A549 (cell line): ENCODE measurements around the gene POC1B. TPM values are rescaled to one million over a fixed set of nuclear protein-coding genes. Genes with fewer than 3 reads are reported as not detected.

Experiments used
- ATAC-seq, 2 experiments: fragments of 200-7000 bp in 1 of 2; fragments of >200 bp in 1 of 2; cut with Nextera tagmentation in 1 of 2; cut with Tn5 transposase in 1 of 2; 3 replicates each; pipeline versions ENCODE4 v1.8.0 to v1.9.1; 2018 to 2020; ENCODE audit warnings: mild to moderate bottlenecking in 1 of 2, moderate library complexity in 1 of 2
- CTCF ChIA-PET: fragments of 300-600 bp; sonication (Branson Sonifier 250); formaldehyde crosslinking; extraction: SDS; loops from one replicate; lab custom pipeline; 2021; ENCODE audit warnings: antibody characterized with exemption, inconsistent platforms; lab: Yijun Ruan, JAX
- POLR2A ChIA-PET: fragments of 350-600 bp; formaldehyde crosslinking; extraction: SDS; loops from one replicate; lab custom pipeline; 2021; ENCODE audit warnings: antibody characterized with exemption, inconsistent platforms; lab: Yijun Ruan, JAX
- DNase-seq, 2 experiments: peaks; one replicate each; pipeline versions ENCODE4 v3.0.0 to v3.0.0-alpha.2; 2011 to 2016; ENCODE audit warnings: low read depth in 1 of 2, low spot score in 1 of 2
- FAIRE-seq: peaks from 2 replicates; lab custom pipeline; 2011; peaks lifted over from hg19 to GRCh38; lab: Jason Lieb, UNC
- H3K27ac ChIP-seq, 2 experiments: fragments of >200 bp; sonication (Bioruptor Twin); formaldehyde crosslinking; 3 replicates each; pipeline ENCODE4 v1.5.1; 2016 to 2017
- H3K4me1 ChIP-seq: fragments of >200 bp; sonication (Bioruptor Twin); formaldehyde crosslinking; 3 replicates; pipeline ENCODE4 v1.6.1; 2016
- H3K4me2 ChIP-seq: fragments of >200 bp; sonication (Bioruptor Twin); formaldehyde crosslinking; 3 replicates; pipeline ENCODE4 v1.6.1; 2016
- H3K4me3 ChIP-seq: fragments of >200 bp; sonication (Bioruptor Twin); formaldehyde crosslinking; 3 replicates; pipeline ENCODE4 v1.5.1; 2016
- H3K9me3 ChIP-seq: fragments of >200 bp; sonication (Bioruptor Twin); formaldehyde crosslinking; 3 replicates; pipeline ENCODE4 v1.6.1; 2016
- BCL3 ChIP-seq: fragments of >200 bp; sonication (Bioruptor Twin); formaldehyde crosslinking; IDR thresholded peaks from 3 replicates; pipeline ENCODE4 v1.6.1; 2016
- CHD2 ChIP-seq: fragments of 150-350 bp; IDR thresholded peaks from 2 replicates; pipeline ENCODE4 v1.6.1; 2014; ENCODE audit warnings: low read length; ENCODE audit not compliant: partially characterized antibody
- FOSB ChIP-seq: fragments of 250-450 bp; sonication (Bioruptor Pico); IDR thresholded peaks from 2 replicates; pipeline ENCODE4 v1.5.0; 2020; ENCODE audit warnings: mild to moderate bottlenecking, moderate library complexity
- FOSL2 ChIP-seq, 2 experiments: fragments of 450-650 bp in 1 of 2; fragments of >200 bp in 1 of 2; sonication (Bioruptor Twin) in 1 of 2; formaldehyde crosslinking; IDR thresholded peaks; 2 replicates each; pipeline versions ENCODE4 v1.5.0 to v1.6.1; 2016 to 2020; ENCODE audit warnings: mild to moderate bottlenecking in 1 of 2, moderate library complexity in 1 of 2
- FOXS1 ChIP-seq: fragments of 250-450 bp; sonication (Bioruptor Pico); IDR thresholded peaks from 2 replicates; pipeline ENCODE4 v1.5.0; 2020; ENCODE audit warnings: mild to moderate bottlenecking, moderate library complexity
- HES2 ChIP-seq: fragments of >200 bp; sonication (Bioruptor Twin); formaldehyde crosslinking; IDR thresholded peaks from 2 replicates; pipeline ENCODE4 v1.6.1; 2016
- HOXA7 ChIP-seq: fragments of 250-450 bp; sonication (Bioruptor Pico); IDR thresholded peaks from 2 replicates; pipeline ENCODE4 v1.5.0; 2020; ENCODE audit warnings: mild to moderate bottlenecking, moderate library complexity
- KDM1A ChIP-seq: fragments of 200-600 bp; sonication (generic); IDR thresholded peaks from 2 replicates; pipeline ENCODE4 v1.6.1; 2016; ENCODE audit warnings: low read depth, mild to moderate bottlenecking
- NR3C1 ChIP-seq: fragments of >200 bp; sonication (Bioruptor Twin); formaldehyde crosslinking; IDR thresholded peaks from 3 replicates; pipeline ENCODE4 v1.6.1; 2017
- PHF8 ChIP-seq: fragments of 200-600 bp; sonication (generic); IDR thresholded peaks from 2 replicates; pipeline ENCODE4 v1.6.1; 2016; ENCODE audit warnings: low read depth, mild to moderate bottlenecking, antibody characterized with exemption, moderate library complexity, borderline replicate concordance
- POLR2A ChIP-seq: IDR thresholded peaks from 2 replicates; pipeline ENCODE4 v1.6.1; 2012; ENCODE audit warnings: mild to moderate bottlenecking, low read length
- POLR2AphosphoS2 ChIP-seq: conservative IDR thresholded peaks from 2 replicates; pipeline ENCODE4 v1.6.1; 2012; ENCODE audit warnings: low read length, improper control_type of control experiment, inconsistent platforms
- RCOR1 ChIP-seq: fragments of 150-350 bp; IDR thresholded peaks from 2 replicates; pipeline ENCODE4 v1.6.1; 2014; ENCODE audit warnings: antibody characterized with exemption, low read length, low read depth
- REST ChIP-seq: fragments of 200-600 bp; sonication (generic); IDR thresholded peaks from 2 replicates; pipeline ENCODE4 v1.6.1; 2016; ENCODE audit warnings: antibody characterized with exemption, mild to moderate bottlenecking, moderate library complexity
- TP53 ChIP-seq: fragments of 250-450 bp; sonication (Bioruptor Pico); IDR thresholded peaks from 2 replicates; pipeline ENCODE4 v1.5.0; 2021; ENCODE audit warnings: mild to moderate bottlenecking, moderate library complexity
- ZSCAN20 ChIP-seq: fragments of 250-450 bp; sonication (Bioruptor Pico); IDR thresholded peaks from 2 replicates; pipeline ENCODE4 v1.8.0; 2022; ENCODE audit warnings: mild to moderate bottlenecking, moderate library complexity
- WGBS: methylation state at CpG from one replicate; pipeline ENCODE4 v1.1.6; 2017; ENCODE audit errors: missing lambda C conversion rate; 5-methylcytosine and 5-hydroxymethylcytosine counted together
- polyA plus RNA-seq, 4 experiments: library from polyadenylated mRNA; depleted of rRNA in 3 of 4; stranded (reverse); fragments of >200 nt; fragmentation: RNase III in 1 of 4; extraction: RNeasy Plus Mini Kit Qiagen cat#74134 plus additional on column Dnase treatment in 1 of 4; gene quantifications; 2 replicates in 3 of 4; 3 replicates in 1 of 4; pipeline ENCODE4 v1.2.3, GENCODE V29; 2011 to 2017
- TF ChIP-seq, protein P1 (sequence below): IDR thresholded peaks from 2 replicates; pipeline ENCODE4 v1.6.1; 2012; ENCODE audit warnings: low read depth, borderline replicate concordance
- TF ChIP-seq, protein P2 (sequence below): IDR thresholded peaks from 2 replicates; pipeline ENCODE4 v1.6.1; 2012
- TF ChIP-seq, protein P3 (sequence below): IDR thresholded peaks from 2 replicates; pipeline ENCODE4 v1.6.1; 2012

The POC1B gene
- polyA plus RNA-seq, 2 of the 4 experiments (the other 2 are of a cell fraction): 10.8 to 38.6 TPM

- ATAC-seq: no peak
- no peaks in the 10 kb centered on the region for H3K9me3 ChIP-seq
- FAIRE-seq: no peak
- H3K27ac ChIP-seq: no peak overlapping the region; a peak in 1 of 6 replicates
- WGBS: 91% methylated on average over 6 of the region's 6 CpGs
- no peak for DNase-seq
- TF ChIP-seq FOSL2 (IDR thresholded peaks at IDR 0.05) (no peak), FOSL2 (CRISPR knock-in tag; IDR thresholded peaks at IDR 0.05) (no peak), ZSCAN20 (CRISPR knock-in tag) (no peak), FOXS1 (no peak), HES2 (no peak), PHF8 (no peak), NR3C1 (no peak), KDM1A (no peak), HOXA7 (no peak), CHD2 (no peak)
- TF ChIP-seq, protein P1, sequence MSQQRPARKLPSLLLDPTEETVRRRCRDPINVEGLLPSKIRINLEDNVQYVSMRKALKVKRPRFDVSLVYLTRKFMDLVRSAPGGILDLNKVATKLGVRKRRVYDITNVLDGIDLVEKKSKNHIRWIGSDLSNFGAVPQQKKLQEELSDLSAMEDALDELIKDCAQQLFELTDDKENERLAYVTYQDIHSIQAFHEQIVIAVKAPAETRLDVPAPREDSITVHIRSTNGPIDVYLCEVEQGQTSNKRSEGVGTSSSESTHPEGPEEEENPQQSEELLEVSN: no peak
- TF ChIP-seq, protein P2, sequence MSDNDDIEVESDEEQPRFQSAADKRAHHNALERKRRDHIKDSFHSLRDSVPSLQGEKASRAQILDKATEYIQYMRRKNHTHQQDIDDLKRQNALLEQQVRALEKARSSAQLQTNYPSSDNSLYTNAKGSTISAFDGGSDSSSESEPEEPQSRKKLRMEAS: no peak
- TF ChIP-seq, protein P3, sequence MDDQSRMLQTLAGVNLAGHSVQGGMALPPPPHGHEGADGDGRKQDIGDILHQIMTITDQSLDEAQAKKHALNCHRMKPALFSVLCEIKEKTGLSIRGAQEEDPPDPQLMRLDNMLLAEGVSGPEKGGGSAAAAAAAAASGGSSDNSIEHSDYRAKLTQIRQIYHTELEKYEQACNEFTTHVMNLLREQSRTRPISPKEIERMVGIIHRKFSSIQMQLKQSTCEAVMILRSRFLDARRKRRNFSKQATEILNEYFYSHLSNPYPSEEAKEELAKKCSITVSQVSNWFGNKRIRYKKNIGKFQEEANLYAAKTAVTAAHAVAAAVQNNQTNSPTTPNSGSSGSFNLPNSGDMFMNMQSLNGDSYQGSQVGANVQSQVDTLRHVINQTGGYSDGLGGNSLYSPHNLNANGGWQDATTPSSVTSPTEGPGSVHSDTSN: no peak
- CTCF ChIA-PET: no interaction called here
- peaks cover 15% of the 10 kb centered on the region for H3K4me1 ChIP-seq
- POLR2A ChIA-PET: interaction anchor here (1.2 kb wide), 1 partner anchor 64 kb away, joined by 5 read pairs; the partner anchor contains the start of gene DUSP6
- H3K4me2 ChIP-seq: no peak overlapping the region
- no peak overlapping the region for H3K4me3 ChIP-seq
These were observed 109.6 kb downstream of the POC1B start for GRCh38 chr12:89416049-89416792.

- no peak for FAIRE-seq
- no peak for ATAC-seq
- Histone ChIP-seq H3K4me3 (no peak overlapping the region), H3K4me2 (no peak overlapping the region), H3K4me1 (peaks cover 15% of the 10 kb centered on the region), H3K27ac (no peak overlapping the region), H3K9me3 (no peaks in the 10 kb centered on the region)
- no peak for DNase-seq
- ChIA-PET CTCF (no interaction called here), POLR2A (no interaction called here)
- WGBS: 91% methylated on average over 2 of the region's 2 CpGs
- TF ChIP-seq FOSL2 (IDR thresholded peaks at IDR 0.05): no peak
- no peak for TF ChIP-seq FOSL2 (CRISPR knock-in tag; IDR thresholded peaks at IDR 0.05)
- no peak for TF ChIP-seq TP53 (CRISPR knock-in tag)
- TF ChIP-seq POLR2AphosphoS2: no peak
- no peak for TF ChIP-seq PHF8
- TF ChIP-seq RCOR1: no peak
- TF ChIP-seq FOSB (CRISPR knock-in tag): no peak
- TF ChIP-seq POLR2A: no peak
- no peak for TF ChIP-seq BCL3
- no peak for TF ChIP-seq REST
These were observed 111.0 kb downstream of the POC1B start for GRCh38 chr12:89414851-89415250.
